Activated CD8-positive, alpha-beta memory T cell treated with anti-CD3 and anti-CD28 coated beads, Interleukin-2, amount 50 U/mL, for 4 hours (primary cell): Measurements from ENCODE around the gene PDE8B.

Experiments
- DNase-seq: peaks from one replicate; pipeline ENCODE4 v3.0.0-alpha.2; 2020

The PDE8B gene

GRCh38 chr5:77295863-77296378 is 85.4 kb downstream of the PDE8B start:
- DNase-seq = no peak

- no peak for DNase-seq
Measured at GRCh38 chr5:77298146-77298545, 87.7 kb downstream of the PDE8B start.

- no peak for DNase-seq
Measured at GRCh38 chr5:77300451-77300850, 90.0 kb downstream of the PDE8B start.

GRCh38 chr5:77301447-77301883 is 91.0 kb downstream of the PDE8B start:
- DNase-seq = no peak

- no peak for DNase-seq
Measured at GRCh38 chr5:77302247-77302646, 91.8 kb downstream of the PDE8B start.

- DNase-seq = no peak
Measured at GRCh38 chr5:77302653-77303052, 92.2 kb downstream of the PDE8B start.

GRCh38 chr5:77304388-77304787 is 93.9 kb downstream of the PDE8B start:
- DNase-seq = no peak

GRCh38 chr5:77305222-77305846 is 94.9 kb downstream of the PDE8B start:
- DNase-seq = no peak

GRCh38 chr5:77305956-77306355 is 95.5 kb downstream of the PDE8B start:
- no peak for DNase-seq

GRCh38 chr5:77306531-77306930 is 96.1 kb downstream of the PDE8B start:
- DNase-seq = no peak

GRCh38 chr5:77308154-77308960 is 97.9 kb downstream of the PDE8B start:
- no peak for DNase-seq

- DNase-seq = no peak
Measured at GRCh38 chr5:77309140-77309539, 98.7 kb downstream of the PDE8B start.

GRCh38 chr5:77310494-77311213 is 100.2 kb downstream of the PDE8B start:
- no peak for DNase-seq

GRCh38 chr5:77311214-77311571 is 100.7 kb downstream of the PDE8B start:
- DNase-seq = no peak

GRCh38 chr5:77312413-77312812 is 101.9 kb downstream of the PDE8B start:
- no peak for DNase-seq

GRCh38 chr5:77316871-77317661 is 106.6 kb downstream of the PDE8B start:
- DNase-seq = no peak

- DNase-seq = no peak
Measured at GRCh38 chr5:77318060-77318459, 107.6 kb downstream of the PDE8B start.

- no peak for DNase-seq
Measured at GRCh38 chr5:77319117-77319804, 108.8 kb downstream of the PDE8B start.

GRCh38 chr5:77321793-77322394 is 111.4 kb downstream of the PDE8B start:
- DNase-seq = no peak

GRCh38 chr5:77322406-77322805 is 111.9 kb downstream of the PDE8B start:
- DNase-seq = no peak

GRCh38 chr5:77325921-77326541 is 115.6 kb downstream of the PDE8B start:
- DNase-seq = no peak
